Type B pancreatic cell (in vitro differentiated cells): ENCODE results near the gene SPECC1L. TPM values are rescaled to one million over a fixed set of nuclear protein-coding genes. Genes with fewer than 3 reads are reported as not detected.

ENCODE experiments used
- DNase-seq: peaks from one replicate; pipeline ENCODE4 v3.0.0; 2021; ENCODE audit warnings: mixed read lengths; ENCODE audit not compliant: unreplicated experiment; ENCODE audit errors: extremely low spot score
- H3K27ac Mint-ChIP-seq: 2 replicates; pipeline ENCODE4 v1.8.0; 2021; ENCODE audit warnings: mild to moderate bottlenecking, mixed read lengths
- H3K27me3 Mint-ChIP-seq: 2 replicates; pipeline ENCODE4 v1.8.0; 2021; ENCODE audit warnings: mixed read lengths
- H3K36me3 Mint-ChIP-seq: 2 replicates; pipeline ENCODE4 v1.8.0; 2021; ENCODE audit warnings: mixed read lengths
- H3K4me1 Mint-ChIP-seq: one replicate; pipeline ENCODE4 v1.8.0; 2021; ENCODE audit warnings: mixed read lengths; ENCODE audit not compliant: unreplicated experiment
- H3K4me3 Mint-ChIP-seq: 2 replicates; pipeline ENCODE4 v1.8.0; 2021; ENCODE audit warnings: mild to moderate bottlenecking, mixed read lengths
- H3K9me3 Mint-ChIP-seq: 2 replicates; pipeline ENCODE4 v1.8.0; 2021; ENCODE audit warnings: mixed read lengths
- total RNA-seq: library from RNA; stranded (reverse); gene quantifications from 2 replicates; pipeline ENCODE4 v1.2.1, GENCODE V29; 2021; ENCODE audit warnings: low replicate concordance
- TF ChIP-seq, protein P1 (sequence below): fragments of 200-600 bp; sonication (generic); conservative IDR thresholded peaks from 2 replicates; pipeline ENCODE4 v1.5.0; 2021; ENCODE audit warnings: antibody characterized with exemption, mild to moderate bottlenecking

SPECC1L gene
- total RNA-seq, 1 donor from 2014 or later = 89.0 TPM

- Mint-ChIP-seq H3K4me3 (no peak overlapping the region), H3K4me1 (peaks cover 36% of the 10 kb centered on the region), H3K36me3 (peaks cover 6% of the 10 kb centered on the region), H3K27me3 (peaks cover 3% of the 10 kb centered on the region), H3K27ac (no peak overlapping the region), H3K9me3 (no peaks in the 10 kb centered on the region)
- TF ChIP-seq, protein P1, sequence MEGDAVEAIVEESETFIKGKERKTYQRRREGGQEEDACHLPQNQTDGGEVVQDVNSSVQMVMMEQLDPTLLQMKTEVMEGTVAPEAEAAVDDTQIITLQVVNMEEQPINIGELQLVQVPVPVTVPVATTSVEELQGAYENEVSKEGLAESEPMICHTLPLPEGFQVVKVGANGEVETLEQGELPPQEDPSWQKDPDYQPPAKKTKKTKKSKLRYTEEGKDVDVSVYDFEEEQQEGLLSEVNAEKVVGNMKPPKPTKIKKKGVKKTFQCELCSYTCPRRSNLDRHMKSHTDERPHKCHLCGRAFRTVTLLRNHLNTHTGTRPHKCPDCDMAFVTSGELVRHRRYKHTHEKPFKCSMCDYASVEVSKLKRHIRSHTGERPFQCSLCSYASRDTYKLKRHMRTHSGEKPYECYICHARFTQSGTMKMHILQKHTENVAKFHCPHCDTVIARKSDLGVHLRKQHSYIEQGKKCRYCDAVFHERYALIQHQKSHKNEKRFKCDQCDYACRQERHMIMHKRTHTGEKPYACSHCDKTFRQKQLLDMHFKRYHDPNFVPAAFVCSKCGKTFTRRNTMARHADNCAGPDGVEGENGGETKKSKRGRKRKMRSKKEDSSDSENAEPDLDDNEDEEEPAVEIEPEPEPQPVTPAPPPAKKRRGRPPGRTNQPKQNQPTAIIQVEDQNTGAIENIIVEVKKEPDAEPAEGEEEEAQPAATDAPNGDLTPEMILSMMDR = no peak
- no peak for DNase-seq
Measured at GRCh38 chr22:24444729-24445466, 174.3 kb downstream of the SPECC1L start.

- DNase-seq = no peak
- H3K27me3 Mint-ChIP-seq = peaks cover 3% of the 10 kb centered on the region
- no peaks in the 10 kb centered on the region for H3K9me3 Mint-ChIP-seq
- H3K36me3 Mint-ChIP-seq = peaks cover 5% of the 10 kb centered on the region
- H3K27ac Mint-ChIP-seq = no peak overlapping the region
- TF ChIP-seq, protein P1 = no peak
- peaks cover 43% of the 10 kb centered on the region for H3K4me1 Mint-ChIP-seq
- H3K4me3 Mint-ChIP-seq = no peak overlapping the region
Measured at GRCh38 chr22:24445481-24446259, 175.0 kb downstream of the SPECC1L start.

DNA sequence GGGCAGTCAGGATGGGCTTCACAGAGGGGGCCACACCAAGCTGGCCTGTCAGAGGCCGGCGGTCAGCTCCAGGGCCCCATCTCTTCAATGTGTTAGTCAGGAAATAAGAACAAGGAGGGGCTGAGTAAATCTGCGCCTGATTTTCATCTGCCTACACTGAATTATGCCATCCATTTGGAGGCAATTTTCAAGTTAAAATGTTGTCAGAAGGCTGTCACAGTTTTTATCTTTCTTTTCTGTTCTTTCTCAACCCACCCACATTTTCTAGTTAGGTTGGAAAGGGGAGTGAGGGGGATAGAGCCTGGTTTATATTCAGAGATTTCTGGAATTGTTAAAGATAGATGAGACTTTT lies 175.6 kb downstream of the SPECC1L start:
- Mint-ChIP-seq H3K9me3 (no peaks in the 10 kb centered on the region), H3K4me1 (peaks cover 44% of the 10 kb centered on the region), H3K27ac (no peak overlapping the region), H3K4me3 (no peak overlapping the region), H3K36me3 (no peaks in the 10 kb centered on the region), H3K27me3 (peaks cover 3% of the 10 kb centered on the region)
- TF ChIP-seq, protein P1 = no peak
- DNase-seq = no peak

GRCh38 chr22:24450610-24451009 lies 180.0 kb downstream of the SPECC1L start:
- Mint-ChIP-seq H3K4me3 (peak overlapping the region; percentile 13), H3K36me3 (no peaks in the 10 kb centered on the region), H3K4me1 (peaks cover 28% of the 10 kb centered on the region), H3K27me3 (peaks cover 7% of the 10 kb centered on the region), H3K27ac (no peak overlapping the region), H3K9me3 (no peaks in the 10 kb centered on the region)
- DNase-seq = no peak
- TF ChIP-seq, protein P1 = no peak

DNA sequence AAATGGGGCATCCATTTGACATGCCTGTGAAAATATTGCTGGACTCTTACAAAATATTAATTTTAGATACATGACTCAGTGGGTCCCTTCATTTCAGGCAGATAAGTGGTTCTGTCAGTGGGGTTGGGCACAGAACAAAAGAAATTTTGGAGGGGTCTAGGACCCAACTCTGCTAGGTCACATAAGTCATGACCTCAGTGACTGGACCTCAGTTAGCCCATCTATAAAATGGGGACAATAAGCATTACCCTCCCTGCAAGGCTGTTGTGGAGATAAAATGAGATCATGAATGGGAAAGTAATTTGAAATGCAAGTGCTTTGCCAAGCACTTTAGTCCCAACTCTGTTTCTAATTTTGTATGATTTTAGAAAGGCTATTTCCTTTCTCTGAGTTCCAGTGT lies 180.5 kb downstream of the SPECC1L start:
- Mint-ChIP-seq H3K27ac (no peak overlapping the region), H3K4me1 (peaks cover 23% of the 10 kb centered on the region), H3K9me3 (no peaks in the 10 kb centered on the region), H3K27me3 (peaks cover 7% of the 10 kb centered on the region), H3K36me3 (no peaks in the 10 kb centered on the region), H3K4me3 (no peak overlapping the region)
- TF ChIP-seq, protein P1 = no peak
- DNase-seq = no peak
